ENCODE measurements around the gene CFL1. TPM values are rescaled to one million over a fixed set of nuclear protein-coding genes. Genes with fewer than 3 reads are reported as not detected.
"Not testable (repeated sequence)": the region's sequence is repeated elsewhere in the genome, so short reads cannot be mapped to it uniquely, and the experiment has no call there.

The CFL1 gene
- 1,000 to 10,000 TPM; 1,740 to 2,016 TPM for total RNA-seq
- long read RNA-seq, transcript CFL1-209 (3 exons, 647 nt) = minor isoform, 13 of 911 reads
- long read RNA-seq, transcript CFL1-201 (4 exons, 1,234 nt) = major isoform, 755 of 911 reads
- long read RNA-seq, partial matches to known transcripts = 4 of 911 reads
- long read RNA-seq, other reads (novel, unspliced or antisense) = 134 of 911 reads

GRCh38 chr11:65857853-65858680 lies at the start of gene CFL1:
Gene CFL1 (minus strand): TSS chr11:65858180. CDS start chr11:65858099, 81 bp downstream.
- DNase-seq (peak; percentile 98), ATAC-seq (peak; percentile 52)
- intact Hi-C loops (cut with DNase I, micrococcal nuclease) = no loop called here

DNA sequence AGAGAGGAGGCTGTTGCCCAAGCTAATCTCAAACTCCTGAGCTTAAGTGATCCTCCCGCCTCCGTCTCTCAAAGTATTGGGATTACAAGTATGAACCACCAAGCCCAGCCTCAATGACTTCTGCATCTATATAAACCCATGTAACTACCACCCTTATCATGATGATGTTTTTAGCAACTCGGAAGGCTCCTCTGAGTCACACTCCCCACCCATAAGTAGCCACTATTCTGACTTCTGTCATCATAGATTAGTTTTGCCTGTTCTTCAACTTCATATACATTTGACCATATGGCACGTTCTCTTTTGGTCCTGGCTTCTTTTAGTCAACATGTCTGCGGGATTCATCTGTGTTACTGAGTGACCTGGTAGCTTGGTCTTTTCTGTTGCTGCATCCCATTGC lies 48.6 kb upstream of the CFL1 start:
- ATAC-seq (no peak), DNase-seq (no peak)
- intact Hi-C loops (cut with DNase I, micrococcal nuclease) = no loop called here

GRCh38 chr11:65903715-65904114 lies 45.7 kb upstream of the CFL1 start:
- ATAC-seq = no peak
- no peak for DNase-seq
- intact Hi-C loops (cut with DNase I, micrococcal nuclease) = no loop called here

GRCh38 chr11:65903068-65903481 lies 45.1 kb upstream of the CFL1 start:
- DNase-seq = no peak
- ATAC-seq = no peak
- intact Hi-C loops (cut with DNase I, micrococcal nuclease) = no loop called here

GRCh38 chr11:65900899-65901180 lies 42.9 kb upstream of the CFL1 start:
- intact Hi-C loops (cut with DNase I, micrococcal nuclease) = no loop called here
- DNase-seq (no peak), ATAC-seq (no peak)

DNA sequence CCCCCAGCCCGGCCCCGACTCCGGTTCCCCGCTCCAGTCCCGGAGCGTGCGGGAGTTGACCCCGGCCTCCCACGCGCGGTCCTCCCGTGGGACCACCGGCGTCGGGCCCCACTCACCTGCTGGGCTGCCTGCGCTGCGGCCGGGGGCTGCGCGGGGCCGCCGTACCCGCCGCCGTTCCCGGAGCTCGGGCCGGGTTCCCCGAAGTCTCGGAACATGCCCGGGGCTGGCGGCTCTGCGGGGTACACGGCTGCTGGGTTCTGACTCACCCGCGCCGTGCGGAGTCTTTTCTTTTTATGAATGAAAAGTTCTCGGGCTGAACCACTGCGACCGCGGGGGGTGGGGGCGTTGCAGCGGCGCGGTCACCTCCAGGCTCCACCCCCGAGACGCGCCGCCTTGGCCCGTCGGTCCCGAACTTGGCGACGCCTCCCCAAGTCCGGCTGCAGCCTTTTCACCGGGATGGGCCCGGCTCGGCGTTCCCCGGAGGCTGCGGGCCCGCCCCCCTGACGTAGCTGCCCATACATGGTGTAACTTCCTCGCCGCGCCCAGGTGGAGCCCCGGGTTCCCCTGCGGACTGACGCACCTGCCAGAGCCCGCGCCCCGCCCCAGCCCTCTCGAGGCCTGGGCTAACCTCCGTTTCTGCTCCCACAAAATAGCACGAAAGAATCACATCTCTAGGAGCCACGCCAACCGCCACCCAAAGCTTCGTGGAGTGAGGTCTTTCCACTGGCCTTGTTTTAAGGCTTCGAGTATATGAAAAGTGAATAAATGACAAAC lies 42.3 kb upstream of the CFL1 start, which contains the start of gene FOSL1:
TSS of gene FOSL1 (minus strand) at position 264 of the 774 bp plus-strand sequence. CDS start at position 215, 49 bp downstream.
- DNase-seq (peak; percentile 96 to 97), ATAC-seq (peak; percentile 97)
- intact Hi-C loops (cut with DNase I, micrococcal nuclease) = no loop called here

- peak; percentile 48 for ATAC-seq
- intact Hi-C loops (cut with DNase I, micrococcal nuclease) = no loop called here
- peak in 1 of 2 donors; percentile 52 for DNase-seq
These were observed 41.6 kb upstream of the CFL1 start for GRCh38 chr11:65899356-65900124.

- ATAC-seq (no peak), DNase-seq (no peak)
- intact Hi-C loops (cut with DNase I, micrococcal nuclease) = no loop called here
These were observed 40.8 kb upstream of the CFL1 start for GRCh38 chr11:65898656-65899355.

DNA sequence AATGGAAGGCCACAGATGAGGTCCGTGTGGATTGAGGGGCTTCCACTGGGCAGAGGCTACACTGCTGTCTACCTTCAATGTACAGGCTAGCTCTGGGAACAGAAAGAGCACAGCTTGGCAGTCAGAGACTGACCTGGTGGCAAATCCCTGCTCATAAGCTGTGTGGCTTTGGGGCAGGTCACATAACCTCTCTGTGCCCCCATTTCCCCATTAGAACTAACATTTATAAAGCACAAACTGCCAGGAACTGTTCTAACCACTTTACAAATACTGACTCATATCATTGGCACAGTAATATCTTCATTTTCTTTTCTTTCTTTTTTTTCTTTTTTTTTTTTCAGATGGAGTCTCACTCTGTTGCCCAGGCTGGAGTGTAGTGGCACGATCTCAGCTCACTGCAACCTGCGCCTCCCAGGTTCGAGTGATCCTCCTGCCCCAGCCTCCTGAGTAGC lies 39.1 kb upstream of the CFL1 start:
- intact Hi-C loops (cut with DNase I, micrococcal nuclease) = no loop called here

DNA sequence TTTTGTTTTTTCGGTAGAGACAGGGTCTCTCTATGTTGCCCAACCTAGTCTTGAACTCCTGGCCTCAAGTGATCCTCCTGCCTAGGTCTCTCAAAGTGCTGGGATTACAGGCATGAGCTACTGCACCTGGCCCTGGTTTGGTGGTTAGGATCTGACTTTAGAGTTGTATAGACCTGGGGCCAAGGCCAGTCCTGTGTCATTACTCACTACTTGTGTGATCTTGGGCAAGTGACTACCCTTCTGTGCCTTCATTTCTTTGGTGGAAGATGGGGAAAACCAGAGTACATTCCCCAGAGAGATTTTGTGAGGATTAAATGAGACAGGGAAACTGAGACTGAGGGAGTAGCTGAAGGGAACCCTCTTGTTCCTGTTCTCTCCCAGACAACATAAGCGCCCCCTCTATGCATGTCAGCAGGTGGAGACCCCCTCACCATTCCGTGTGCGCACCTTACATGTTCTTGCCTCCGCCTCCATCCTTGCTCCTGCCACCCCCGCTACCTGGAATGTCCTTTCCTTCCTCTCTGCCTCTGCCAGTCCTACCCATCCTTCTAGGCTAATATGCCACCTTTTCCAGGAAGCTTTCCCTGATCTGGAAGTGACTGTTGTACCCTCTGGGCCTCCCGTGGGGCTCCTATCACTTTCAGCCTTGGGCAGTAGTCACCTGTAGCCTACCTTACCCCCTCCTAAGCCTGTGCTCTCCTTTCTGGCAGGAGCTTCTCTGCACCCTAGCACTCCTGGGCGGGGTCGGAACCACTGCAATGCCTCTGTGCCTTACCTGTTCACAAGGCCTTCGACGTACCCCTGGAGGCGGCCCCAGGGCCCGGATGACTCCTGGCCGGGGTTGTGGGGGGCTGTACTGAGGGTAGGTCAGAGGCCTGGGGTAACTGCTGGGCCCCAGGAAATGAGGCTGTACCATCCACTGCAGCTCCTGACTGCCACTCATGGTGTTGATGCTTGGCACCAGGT lies 38.3 kb upstream of the CFL1 start:
- intact Hi-C loops (cut with DNase I, micrococcal nuclease) = no loop called here
- DNase-seq = no peak
- ATAC-seq = no peak

More for the DNA sequence above, 39.1 kb upstream of the CFL1 start:
- ATAC-seq = no peak
- DNase-seq = no peak

- ATAC-seq (no peak), DNase-seq (no peak)
- intact Hi-C loops (cut with DNase I, micrococcal nuclease) = no loop called here
These were observed 37.6 kb upstream of the CFL1 start for GRCh38 chr11:65895482-65895981.

DNA sequence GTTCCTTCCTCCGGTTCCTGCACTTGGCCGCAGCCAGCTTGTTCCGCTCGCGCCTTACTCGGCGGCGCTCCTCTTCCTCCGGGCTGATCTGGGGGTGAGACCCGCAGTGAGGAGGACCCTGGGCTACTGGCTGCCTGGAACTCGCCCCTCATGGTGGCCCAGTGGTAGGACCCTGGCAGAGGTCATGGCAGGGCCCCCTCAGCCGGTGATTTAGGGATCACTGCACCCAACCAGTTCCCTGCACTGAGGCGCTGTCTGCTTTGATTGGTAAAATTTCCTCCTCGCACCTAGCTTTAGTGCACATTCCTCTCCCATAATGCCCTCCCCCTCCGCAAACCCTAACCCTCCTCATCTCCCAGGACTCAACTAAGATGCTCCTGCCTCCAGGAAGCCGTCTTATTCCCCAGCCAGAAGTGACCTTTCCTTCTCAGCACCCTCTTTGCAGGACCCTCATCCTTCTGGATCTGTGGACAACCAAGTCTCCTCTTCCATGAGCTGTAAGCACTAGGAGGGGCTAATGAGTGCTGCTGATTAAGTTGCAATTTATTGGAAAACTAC lies 36.1 kb upstream of the CFL1 start:
- DNase-seq (peak in 1 of 2 donors; percentile 56), ATAC-seq (no peak)
- intact Hi-C loops (cut with DNase I, micrococcal nuclease) = no loop called here

DNA sequence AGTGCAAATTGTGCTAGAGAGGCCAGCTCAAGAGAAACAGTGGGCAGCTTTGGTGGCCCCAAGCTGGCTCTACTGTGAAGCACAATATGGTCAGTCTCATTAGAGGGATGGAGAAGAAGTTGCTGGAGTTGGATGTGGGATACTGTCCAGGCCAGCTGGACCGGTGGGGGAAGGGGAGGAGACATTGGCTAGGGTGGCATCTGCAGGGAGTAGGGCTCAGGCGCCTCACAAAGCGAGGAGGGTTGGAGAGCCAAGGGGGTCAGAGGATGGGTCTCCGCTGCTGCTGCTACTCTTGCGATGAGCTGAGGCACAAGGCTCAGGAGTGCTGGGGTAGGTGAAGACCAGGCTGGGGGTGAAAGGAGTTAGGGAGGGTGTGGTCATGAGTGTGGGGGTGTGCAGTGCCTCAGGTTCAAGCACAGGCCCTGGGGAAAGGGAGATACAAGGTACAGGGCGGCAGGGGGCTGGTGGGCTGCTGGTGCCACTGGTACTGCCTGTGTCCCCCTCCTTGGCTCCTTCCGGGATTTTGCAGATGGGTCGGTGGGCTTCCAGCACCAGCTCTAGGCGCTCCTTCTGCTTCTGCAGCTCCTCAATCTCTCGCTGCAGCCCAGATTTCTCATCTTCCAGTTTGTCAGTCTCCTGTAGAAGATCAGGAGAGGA lies 34.8 kb upstream of the CFL1 start:
- ATAC-seq = no peak
- no peak for DNase-seq
- intact Hi-C loops (cut with DNase I, micrococcal nuclease) = no loop called here

DNA sequence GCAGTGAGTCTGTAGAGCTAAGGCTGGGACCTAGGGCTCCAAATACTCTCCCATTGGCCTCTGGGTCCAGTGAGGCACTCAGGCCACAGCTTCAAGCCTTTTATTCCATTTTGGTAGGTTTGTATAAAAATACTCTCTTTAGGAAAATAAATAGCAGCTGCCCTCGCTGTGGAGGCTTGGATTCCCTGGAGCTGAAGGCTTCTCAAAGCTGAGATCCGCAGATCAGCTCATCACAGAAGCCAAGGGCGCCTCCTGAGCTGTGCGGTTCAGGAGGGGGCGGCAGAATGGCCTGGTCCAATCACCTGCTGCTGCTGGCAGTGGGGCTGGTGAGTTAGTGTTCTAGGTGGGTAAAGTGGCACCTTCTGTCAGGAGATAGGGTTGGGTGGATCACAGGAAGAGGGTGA lies 34.2 kb upstream of the CFL1 start:
- ATAC-seq; intact Hi-C loops (cut with DNase I, micrococcal nuclease): not testable (repeated sequence)

GRCh38 chr11:65891219-65892136 lies 33.5 kb upstream of the CFL1 start:
- DNase-seq (peak in 1 of 2 donors; percentile 38), ATAC-seq (no peak)
- intact Hi-C loops (cut with DNase I, micrococcal nuclease) = no loop called here

More for the DNA sequence above, 34.2 kb upstream of the CFL1 start:
- not testable (repeated sequence) for DNase-seq

Measured in left colon (tissue), 2 donors.